ENCODE measurements around the gene GATA2.

GATA2 gene

DNA sequence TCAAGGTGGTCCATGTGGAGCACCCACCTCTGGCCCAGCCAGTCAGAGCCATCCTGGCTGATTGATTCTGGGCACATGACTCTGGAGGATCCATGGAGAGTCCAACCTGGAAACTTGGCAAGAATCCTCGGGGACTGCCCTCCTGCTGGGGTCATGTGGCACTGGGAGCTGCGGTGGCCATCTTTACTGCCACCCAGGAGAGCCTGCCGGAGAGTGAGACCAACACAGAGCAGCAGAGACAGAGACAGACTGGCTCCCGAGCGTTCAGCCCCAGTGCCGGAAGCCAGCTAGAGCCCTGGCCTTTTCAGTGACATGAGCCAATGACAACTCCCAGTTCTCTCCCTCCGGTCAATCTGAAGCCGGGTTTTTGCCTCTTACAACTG lies 11.5 kb upstream of the GATA2 start:
- H3K36me3 ChIP-seq (ENCODE audit: control insufficient read depth, insufficient read depth, low read length), result no peaks in the 10 kb centered on the region
- no peak for DNase-seq (ENCODE audit: extremely low read depth, insufficient read length)
- peaks cover 1% of the 10 kb centered on the region; the same call in 1 of the 2 replicates for H3K27me3 ChIP-seq (replicated peaks; ENCODE audit: control insufficient read depth, insufficient read depth, low read length)
- no peak overlapping the region for H3K4me3 ChIP-seq (replicated peaks; ENCODE audit: low read depth, low read length)
- TF ChIP-seq, protein P1, sequence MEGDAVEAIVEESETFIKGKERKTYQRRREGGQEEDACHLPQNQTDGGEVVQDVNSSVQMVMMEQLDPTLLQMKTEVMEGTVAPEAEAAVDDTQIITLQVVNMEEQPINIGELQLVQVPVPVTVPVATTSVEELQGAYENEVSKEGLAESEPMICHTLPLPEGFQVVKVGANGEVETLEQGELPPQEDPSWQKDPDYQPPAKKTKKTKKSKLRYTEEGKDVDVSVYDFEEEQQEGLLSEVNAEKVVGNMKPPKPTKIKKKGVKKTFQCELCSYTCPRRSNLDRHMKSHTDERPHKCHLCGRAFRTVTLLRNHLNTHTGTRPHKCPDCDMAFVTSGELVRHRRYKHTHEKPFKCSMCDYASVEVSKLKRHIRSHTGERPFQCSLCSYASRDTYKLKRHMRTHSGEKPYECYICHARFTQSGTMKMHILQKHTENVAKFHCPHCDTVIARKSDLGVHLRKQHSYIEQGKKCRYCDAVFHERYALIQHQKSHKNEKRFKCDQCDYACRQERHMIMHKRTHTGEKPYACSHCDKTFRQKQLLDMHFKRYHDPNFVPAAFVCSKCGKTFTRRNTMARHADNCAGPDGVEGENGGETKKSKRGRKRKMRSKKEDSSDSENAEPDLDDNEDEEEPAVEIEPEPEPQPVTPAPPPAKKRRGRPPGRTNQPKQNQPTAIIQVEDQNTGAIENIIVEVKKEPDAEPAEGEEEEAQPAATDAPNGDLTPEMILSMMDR (IDR thresholded peaks at IDR 0.05; ENCODE audit: insufficient read depth, low read length, poor library complexity, severe bottlenecking), result no peak

DNA sequence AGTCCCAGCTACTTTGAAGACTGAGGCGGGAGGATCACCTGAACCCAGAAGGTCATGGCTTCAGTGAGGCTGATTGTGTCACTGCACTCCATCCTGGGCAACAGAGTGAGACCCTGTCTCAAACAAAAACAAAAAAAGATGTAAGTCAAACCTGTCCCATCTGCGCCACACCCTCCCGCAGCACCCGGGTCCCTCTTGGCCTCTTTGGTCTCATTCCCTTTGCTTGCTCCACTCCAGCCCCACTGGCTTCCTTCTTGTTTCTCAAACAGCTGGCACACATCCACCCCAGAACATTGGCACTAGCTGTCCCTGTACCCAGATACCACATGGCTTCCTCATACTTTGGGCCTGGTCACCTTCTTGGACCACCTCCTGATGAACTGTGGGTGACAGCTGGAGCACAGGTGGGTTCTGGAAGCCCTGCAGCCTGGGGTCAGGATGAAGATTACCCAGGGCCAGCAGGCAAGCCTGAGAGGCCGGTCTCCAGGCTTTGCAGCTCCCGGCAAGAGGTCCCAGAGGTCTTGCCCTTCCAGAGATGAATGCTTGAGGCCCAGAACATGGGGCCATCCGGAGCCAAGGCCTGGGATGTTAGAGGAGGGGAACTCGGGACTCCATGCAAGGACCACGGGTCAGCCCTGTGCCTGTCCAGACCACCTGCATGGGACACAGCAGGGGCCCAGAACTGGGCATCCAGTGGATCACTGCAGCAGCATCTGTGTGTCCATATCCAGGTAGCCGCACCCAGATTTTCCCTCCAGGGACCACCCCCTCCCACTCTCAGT lies 10.9 kb upstream of the GATA2 start:
- no peak overlapping the region for H3K4me3 ChIP-seq (replicated peaks; ENCODE audit: low read depth, low read length)
- no peaks in the 10 kb centered on the region for H3K36me3 ChIP-seq (ENCODE audit: control insufficient read depth, insufficient read depth, low read length)
- no peak for DNase-seq (ENCODE audit: extremely low read depth, insufficient read length)
- TF ChIP-seq, protein P1 (IDR thresholded peaks at IDR 0.05; ENCODE audit: insufficient read depth, low read length, poor library complexity, severe bottlenecking), result no peak
- H3K27me3 ChIP-seq (replicated peaks; ENCODE audit: control insufficient read depth, insufficient read depth, low read length), result peaks cover 3% of the 10 kb centered on the region; the same call in 1 of the 2 replicates

DNA sequence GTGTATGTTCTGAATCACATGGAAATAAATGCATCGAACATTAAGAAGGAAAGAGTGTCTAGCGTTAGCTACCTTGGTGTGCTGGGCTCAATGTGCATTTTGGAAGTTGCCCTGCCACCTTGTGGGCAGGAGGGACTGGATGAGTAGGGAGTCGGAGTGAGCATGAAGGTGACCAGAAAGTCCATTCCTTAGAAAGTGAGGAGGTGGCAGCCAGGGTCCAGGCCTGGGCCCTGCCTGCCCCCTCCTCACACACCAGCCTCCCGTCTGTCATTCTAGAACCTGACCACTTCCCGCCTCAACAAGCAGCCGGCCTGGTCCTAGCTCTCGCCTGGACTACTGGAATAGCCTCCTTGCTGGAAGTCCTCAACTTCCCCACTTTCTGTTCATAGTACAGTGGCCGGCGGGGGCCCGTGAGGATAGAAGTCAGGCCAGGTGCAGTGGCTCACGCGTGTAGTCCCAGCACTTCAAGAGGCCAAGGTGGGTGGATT lies 10.2 kb upstream of the GATA2 start:
- DNase-seq (ENCODE audit: extremely low read depth, insufficient read length), result no peak
- no peak overlapping the region for H3K4me3 ChIP-seq (replicated peaks; ENCODE audit: low read depth, low read length)
- TF ChIP-seq, protein P1 (IDR thresholded peaks at IDR 0.05; ENCODE audit: insufficient read depth, low read length, poor library complexity, severe bottlenecking), result peak; percentile 15
- no peaks in the 10 kb centered on the region for H3K36me3 ChIP-seq (ENCODE audit: control insufficient read depth, insufficient read depth, low read length)
- H3K27me3 ChIP-seq (replicated peaks; ENCODE audit: control insufficient read depth, insufficient read depth, low read length), result peaks cover 3% of the 10 kb centered on the region; the same call in 1 of the 2 replicates

DNA sequence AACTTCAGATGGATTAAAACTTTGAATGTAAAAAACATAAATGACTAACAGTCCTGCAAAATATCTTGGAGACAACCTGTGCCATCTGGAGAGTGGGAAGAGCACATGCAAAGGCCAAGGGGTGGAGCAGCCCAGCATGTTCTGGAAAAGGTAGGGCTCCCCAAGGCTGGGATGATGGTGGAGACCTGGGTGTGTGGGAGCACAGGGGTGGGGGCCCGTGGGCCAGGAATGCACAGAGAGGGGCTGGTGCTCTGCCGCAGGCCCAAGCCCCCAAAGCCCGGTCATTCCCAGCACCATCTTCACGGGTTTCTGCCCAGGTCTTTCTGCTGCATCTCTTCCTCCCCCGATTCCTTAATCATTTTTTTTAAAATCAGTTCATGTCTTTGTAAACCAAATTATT lies 9.7 kb upstream of the GATA2 start:
- TF ChIP-seq, protein P1 (IDR thresholded peaks at IDR 0.05; ENCODE audit: insufficient read depth, low read length, poor library complexity, severe bottlenecking), result no peak
- Histone ChIP-seq H3K36me3 (ENCODE audit: control insufficient read depth, insufficient read depth, low read length) (no peaks in the 10 kb centered on the region), H3K4me3 (replicated peaks; ENCODE audit: low read depth, low read length) (no peak overlapping the region), H3K27me3 (replicated peaks; ENCODE audit: control insufficient read depth, insufficient read depth, low read length) (peaks cover 3% of the 10 kb centered on the region; the same call in 1 of the 2 replicates)
- DNase-seq (ENCODE audit: extremely low read depth, insufficient read length), result no peak

DNA sequence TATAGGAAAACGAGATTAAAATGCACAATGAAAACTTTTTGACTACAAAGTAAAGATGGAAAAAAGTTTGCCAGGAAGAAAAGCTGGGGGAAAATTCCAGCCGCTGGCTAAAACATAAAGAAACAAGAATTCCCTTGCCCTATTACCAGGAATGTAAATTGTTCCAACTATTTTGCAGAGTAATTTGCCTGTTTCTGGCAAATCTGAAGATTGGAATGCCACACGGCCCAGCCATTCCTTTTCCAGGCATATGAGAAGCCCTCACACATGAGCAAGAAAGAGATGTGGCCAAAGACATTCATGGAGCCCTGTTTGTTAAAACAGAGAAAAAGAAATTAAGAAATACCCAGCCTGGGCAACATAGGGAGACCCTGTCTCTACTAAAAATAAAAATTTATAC lies 8.4 kb upstream of the GATA2 start:
- no peaks in the 10 kb centered on the region for H3K36me3 ChIP-seq (ENCODE audit: control insufficient read depth, insufficient read depth, low read length)
- H3K27me3 ChIP-seq (replicated peaks; ENCODE audit: control insufficient read depth, insufficient read depth, low read length), result peaks cover 4% of the 10 kb centered on the region; the same call in 1 of the 2 replicates
- DNase-seq (ENCODE audit: extremely low read depth, insufficient read length), result no peak
- TF ChIP-seq, protein P1 (IDR thresholded peaks at IDR 0.05; ENCODE audit: insufficient read depth, low read length, poor library complexity, severe bottlenecking), result no peak
- no peak overlapping the region for H3K4me3 ChIP-seq (replicated peaks; ENCODE audit: low read depth, low read length)

All from GM06990 (cell line).